ENCODE data around the gene PRKAG3. TPM values are rescaled to one million over a fixed set of nuclear protein-coding genes. Genes with fewer than 3 reads are reported as not detected.

The PRKAG3 gene
- polyA plus RNA-seq, 1 of the 3 experiments (the other 2 are of a cell fraction), result not detected

GRCh38 chr2:218816561-218817011, 15.0 kb downstream of the PRKAG3 start (continued):
- no peak for TF ChIP-seq SIN3A (IDR thresholded peaks at IDR 0.05; ENCODE audit: borderline replicate concordance, low read depth, low read length)
- TF ChIP-seq, protein P1, sequence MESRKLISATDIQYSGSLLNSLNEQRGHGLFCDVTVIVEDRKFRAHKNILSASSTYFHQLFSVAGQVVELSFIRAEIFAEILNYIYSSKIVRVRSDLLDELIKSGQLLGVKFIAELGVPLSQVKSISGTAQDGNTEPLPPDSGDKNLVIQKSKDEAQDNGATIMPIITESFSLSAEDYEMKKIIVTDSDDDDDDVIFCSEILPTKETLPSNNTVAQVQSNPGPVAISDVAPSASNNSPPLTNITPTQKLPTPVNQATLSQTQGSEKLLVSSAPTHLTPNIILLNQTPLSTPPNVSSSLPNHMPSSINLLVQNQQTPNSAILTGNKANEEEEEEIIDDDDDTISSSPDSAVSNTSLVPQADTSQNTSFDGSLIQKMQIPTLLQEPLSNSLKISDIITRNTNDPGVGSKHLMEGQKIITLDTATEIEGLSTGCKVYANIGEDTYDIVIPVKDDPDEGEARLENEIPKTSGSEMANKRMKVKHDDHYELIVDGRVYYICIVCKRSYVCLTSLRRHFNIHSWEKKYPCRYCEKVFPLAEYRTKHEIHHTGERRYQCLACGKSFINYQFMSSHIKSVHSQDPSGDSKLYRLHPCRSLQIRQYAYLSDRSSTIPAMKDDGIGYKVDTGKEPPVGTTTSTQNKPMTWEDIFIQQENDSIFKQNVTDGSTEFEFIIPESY (IDR thresholded peaks at IDR 0.05; ENCODE audit: borderline replicate concordance, low read depth), result no peak

GRCh38 chr2:218815649-218816048, 16.0 kb downstream of the PRKAG3 start:
- H3K9me2 ChIP-seq, result no peaks in the 10 kb centered on the region
- H2AFZ ChIP-seq (ENCODE audit: low read depth), result no peak overlapping the region
- 57% methylated on average over 2 of the region's 4 CpGs for WGBS (ENCODE audit: low lambda C conversion rate)
- H3K27ac ChIP-seq (ENCODE audit: low read depth in 2 of 2, low read length in 1 of 2), result no peak overlapping the region
- H3K4me3 ChIP-seq (ENCODE audit: low read depth in 2 of 2, low read length in 1 of 2), result no peak overlapping the region
- H4K20me1 ChIP-seq (ENCODE audit: insufficient read depth), result no peaks in the 10 kb centered on the region
- TF ChIP-seq TCF12 (IDR thresholded peaks at IDR 0.05), result no peak
- no peak for TF ChIP-seq RAD21 (IDR thresholded peaks at IDR 0.05; ENCODE audit: low read length)
- TF ChIP-seq MXI1 (IDR thresholded peaks at IDR 0.05; ENCODE audit: low read depth, low read length), result no peak
- TF ChIP-seq EP300 (IDR thresholded peaks at IDR 0.05; ENCODE audit: borderline replicate concordance in 1 of 2, low read depth in 1 of 2, low read length in 1 of 2), result no peak
- no peak for TF ChIP-seq CTCF (IDR thresholded peaks at IDR 0.05)
- TF ChIP-seq EZH2phosphoT487 (IDR thresholded peaks at IDR 0.05; ENCODE audit: borderline replicate concordance, low read depth), result no peak
- no peak for TF ChIP-seq POLR2AphosphoS5 (IDR thresholded peaks at IDR 0.05; ENCODE audit: low read depth, low read length)
- no peak overlapping the region for H3K9ac ChIP-seq
- CTCF ChIA-PET, result interaction anchor here (1.2 kb wide), 1 partner anchor 32 kb away, joined by 3 read pairs; no protein-coding TSS in a partner anchor
- no peaks in the 10 kb centered on the region for H3K36me3 ChIP-seq (replicated peaks in 1 of 2; ENCODE audit: control insufficient read depth in 1 of 2, insufficient read depth in 2 of 2, low read length in 1 of 2)
- H3K9me3 ChIP-seq, result no peaks in the 10 kb centered on the region
- H3K4me1 ChIP-seq (ENCODE audit: control insufficient read depth in 1 of 2, insufficient read depth in 2 of 2, low read depth in 1 of 2, low read length in 1 of 2), result no peaks in the 10 kb centered on the region
- H3F3A ChIP-seq (replicated peaks; ENCODE audit: insufficient read depth), result no peaks in the 10 kb centered on the region
- H3K27me3 ChIP-seq (ENCODE audit: insufficient read depth), result no peaks in the 10 kb centered on the region; the same call in 1 of the 2 replicates
- no peak overlapping the region for H3K4me2 ChIP-seq
- no peak for DNase-seq
- no peaks in the 10 kb centered on the region for H3K79me2 ChIP-seq (ENCODE audit: insufficient read depth)
- POLR2A ChIA-PET, result no interaction called here

GRCh38 chr2:218815244-218815637, 16.4 kb downstream of the PRKAG3 start:
- ChIA-PET POLR2A (no interaction called here), CTCF (interaction anchor here (1.2 kb wide), 1 partner anchor 32 kb away, joined by 3 read pairs; no protein-coding TSS in a partner anchor)
- no peak overlapping the region for H2AFZ ChIP-seq (ENCODE audit: low read depth)
- TF ChIP-seq MEF2A (IDR thresholded peaks at IDR 0.05; ENCODE audit: borderline replicate concordance, low read depth), result no peak
- no peak for TF ChIP-seq TCF12 (IDR thresholded peaks at IDR 0.05)
- no peak for TF ChIP-seq GABPA (IDR thresholded peaks at IDR 0.05; ENCODE audit: low read depth)
- no peak for TF ChIP-seq RXRA (IDR thresholded peaks at IDR 0.05; ENCODE audit: borderline replicate concordance, low read depth)
- no peak for TF ChIP-seq YY1 (IDR thresholded peaks at IDR 0.05; ENCODE audit: low read depth)
- TF ChIP-seq FOSL2 (IDR thresholded peaks at IDR 0.05; ENCODE audit: borderline replicate concordance, low read depth), result no peak
- TF ChIP-seq MXI1 (IDR thresholded peaks at IDR 0.05; ENCODE audit: low read depth, low read length), result no peak
- TF ChIP-seq, protein P2, sequence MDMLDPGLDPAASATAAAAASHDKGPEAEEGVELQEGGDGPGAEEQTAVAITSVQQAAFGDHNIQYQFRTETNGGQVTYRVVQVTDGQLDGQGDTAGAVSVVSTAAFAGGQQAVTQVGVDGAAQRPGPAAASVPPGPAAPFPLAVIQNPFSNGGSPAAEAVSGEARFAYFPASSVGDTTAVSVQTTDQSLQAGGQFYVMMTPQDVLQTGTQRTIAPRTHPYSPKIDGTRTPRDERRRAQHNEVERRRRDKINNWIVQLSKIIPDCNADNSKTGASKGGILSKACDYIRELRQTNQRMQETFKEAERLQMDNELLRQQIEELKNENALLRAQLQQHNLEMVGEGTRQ (IDR thresholded peaks at IDR 0.05; ENCODE audit: borderline replicate concordance, low read depth, low read length), result no peak
- TF ChIP-seq TAF1 (IDR thresholded peaks at IDR 0.05; ENCODE audit: borderline replicate concordance, low read depth, low read length), result no peak
- no peak for TF ChIP-seq EP300 (IDR thresholded peaks at IDR 0.05; ENCODE audit: borderline replicate concordance in 1 of 2, low read depth in 1 of 2, low read length in 1 of 2)
- TF ChIP-seq USF1 (IDR thresholded peaks at IDR 0.05; ENCODE audit: borderline replicate concordance, low read depth), result no peak
- no peak for TF ChIP-seq POLR2AphosphoS5 (IDR thresholded peaks at IDR 0.05; ENCODE audit: low read depth, low read length)
- no peak for TF ChIP-seq FOXJ3 (CRISPR knock-in tag; IDR thresholded peaks at IDR 0.05)
- no peaks in the 10 kb centered on the region for H3K9me2 ChIP-seq
- no peak for DNase-seq
- H3K4me2 ChIP-seq, result no peak overlapping the region
- H3K4me3 ChIP-seq (ENCODE audit: low read depth in 2 of 2, low read length in 1 of 2), result no peak overlapping the region
- H3K4me1 ChIP-seq (ENCODE audit: control insufficient read depth in 1 of 2, insufficient read depth in 2 of 2, low read depth in 1 of 2, low read length in 1 of 2), result no peaks in the 10 kb centered on the region; a peak in 1 of 4 replicates
- no peak overlapping the region for H3K9ac ChIP-seq
- no peak overlapping the region for H3K27ac ChIP-seq (ENCODE audit: low read depth in 2 of 2, low read length in 1 of 2)
- no peaks in the 10 kb centered on the region for H3K79me2 ChIP-seq (ENCODE audit: insufficient read depth)
- no peaks in the 10 kb centered on the region for H3K36me3 ChIP-seq (replicated peaks in 1 of 2; ENCODE audit: control insufficient read depth in 1 of 2, insufficient read depth in 2 of 2, low read length in 1 of 2)
- H3K27me3 ChIP-seq (ENCODE audit: insufficient read depth), result no peaks in the 10 kb centered on the region; the same call in 1 of the 2 replicates
- no peaks in the 10 kb centered on the region for H3F3A ChIP-seq (replicated peaks; ENCODE audit: insufficient read depth)
- 55% methylated on average over 5 of the region's 5 CpGs for WGBS (ENCODE audit: low lambda C conversion rate)
- H3K9me3 ChIP-seq, result no peaks in the 10 kb centered on the region
- H4K20me1 ChIP-seq (ENCODE audit: insufficient read depth), result no peaks in the 10 kb centered on the region

Data from SK-N-SH (cell line).